Central memory CD4-positive, alpha-beta T cell (primary cell): Measurements from ENCODE around the gene GSE1.

ENCODE experiments used
- DNase-seq: peaks from one replicate; pipeline ENCODE4 v3.0.0; 2022
- total RNA-seq, 3 experiments: gene quantifications; one replicate each; lab custom pipeline; 2026; lab: John Stamatoyannopoulos, UW

Gene GSE1
- 7.3 to 38.2 (median 17.6) reads per million in 3 experiments for total RNA-seq

DNA sequence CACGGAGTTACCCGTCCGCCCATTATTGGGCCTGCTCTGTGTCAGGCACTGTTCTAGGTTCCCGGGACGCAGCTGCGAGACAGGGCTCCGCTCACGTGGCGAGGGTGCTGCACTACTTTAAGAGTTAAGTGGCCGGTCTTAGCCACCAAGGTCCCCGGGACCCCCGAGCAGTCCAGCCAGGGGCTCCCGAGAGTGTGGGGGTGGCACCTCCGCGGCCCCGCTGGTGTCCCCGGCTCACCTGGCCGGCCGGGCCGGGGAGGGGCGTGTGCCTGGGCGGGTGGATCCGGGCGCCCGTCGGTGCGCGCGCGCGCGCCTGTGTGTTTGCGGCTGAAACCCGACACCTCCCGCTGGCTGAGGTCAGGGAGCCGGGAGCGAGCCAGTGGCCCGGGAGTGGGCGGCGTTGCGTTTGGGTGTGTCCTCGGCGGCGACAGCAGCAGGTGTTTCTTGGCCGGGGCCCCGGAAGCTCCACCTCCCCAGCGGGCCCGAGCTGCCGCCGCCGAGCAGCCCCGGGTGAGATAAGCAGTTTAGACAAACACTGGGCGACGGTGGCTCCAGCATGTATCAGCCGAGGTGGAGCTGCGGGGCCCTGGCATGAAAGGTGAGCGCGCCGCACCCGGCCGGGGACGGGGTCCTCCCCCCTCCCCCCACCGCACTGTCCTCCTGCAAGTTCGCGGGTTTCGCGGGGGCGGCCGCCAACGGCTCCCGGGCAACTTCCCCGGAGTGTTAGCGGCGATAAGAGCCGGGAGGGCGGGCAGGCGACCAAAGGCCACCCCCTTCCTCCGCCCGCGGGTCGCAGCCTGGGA is at the start of gene GSE1:
TSS of gene GSE1 (plus strand) at position 522 of the 803 bp plus-strand sequence. CDS start at position 592, 70 bp downstream.
- peak; percentile 50 for DNase-seq

DNA sequence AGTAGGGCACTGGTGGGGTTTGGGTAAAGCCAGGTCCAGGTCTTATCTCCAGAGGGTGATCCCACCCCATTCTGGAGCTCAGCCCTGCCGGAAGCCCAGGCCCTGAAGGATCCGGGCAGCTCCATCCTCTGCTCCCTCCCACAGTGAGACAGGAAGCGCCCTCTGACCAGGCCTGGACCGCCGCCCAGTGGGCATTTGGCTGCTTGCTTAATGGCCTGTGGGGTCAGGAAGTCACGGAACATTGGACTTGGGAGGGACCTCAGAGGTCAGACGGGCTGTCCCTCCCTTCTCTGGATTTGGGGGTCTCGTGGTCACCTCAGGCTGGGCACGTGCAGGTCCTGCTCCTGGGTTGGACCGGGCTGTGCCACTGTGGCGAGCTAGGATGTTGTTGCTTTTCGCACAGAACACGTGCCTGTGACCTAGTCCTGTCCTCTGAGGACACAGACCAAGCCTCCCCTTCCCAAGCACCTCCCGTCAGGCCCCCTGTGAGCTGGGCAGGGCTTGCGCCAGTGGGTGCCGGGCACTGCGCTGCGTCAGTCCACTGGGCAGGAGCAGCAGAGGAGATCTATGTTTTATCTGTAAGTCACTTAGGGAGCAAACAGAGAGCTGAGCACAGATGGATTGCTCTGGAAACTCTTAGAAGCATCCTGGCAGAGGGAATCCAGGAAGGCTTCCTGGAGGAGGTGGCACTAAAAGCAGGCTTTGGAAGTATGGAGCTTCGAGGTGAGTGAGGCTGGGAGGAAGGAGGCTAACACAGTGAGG is 49.4 kb upstream of the GSE1 start:
- DNase-seq, result no peak

DNA sequence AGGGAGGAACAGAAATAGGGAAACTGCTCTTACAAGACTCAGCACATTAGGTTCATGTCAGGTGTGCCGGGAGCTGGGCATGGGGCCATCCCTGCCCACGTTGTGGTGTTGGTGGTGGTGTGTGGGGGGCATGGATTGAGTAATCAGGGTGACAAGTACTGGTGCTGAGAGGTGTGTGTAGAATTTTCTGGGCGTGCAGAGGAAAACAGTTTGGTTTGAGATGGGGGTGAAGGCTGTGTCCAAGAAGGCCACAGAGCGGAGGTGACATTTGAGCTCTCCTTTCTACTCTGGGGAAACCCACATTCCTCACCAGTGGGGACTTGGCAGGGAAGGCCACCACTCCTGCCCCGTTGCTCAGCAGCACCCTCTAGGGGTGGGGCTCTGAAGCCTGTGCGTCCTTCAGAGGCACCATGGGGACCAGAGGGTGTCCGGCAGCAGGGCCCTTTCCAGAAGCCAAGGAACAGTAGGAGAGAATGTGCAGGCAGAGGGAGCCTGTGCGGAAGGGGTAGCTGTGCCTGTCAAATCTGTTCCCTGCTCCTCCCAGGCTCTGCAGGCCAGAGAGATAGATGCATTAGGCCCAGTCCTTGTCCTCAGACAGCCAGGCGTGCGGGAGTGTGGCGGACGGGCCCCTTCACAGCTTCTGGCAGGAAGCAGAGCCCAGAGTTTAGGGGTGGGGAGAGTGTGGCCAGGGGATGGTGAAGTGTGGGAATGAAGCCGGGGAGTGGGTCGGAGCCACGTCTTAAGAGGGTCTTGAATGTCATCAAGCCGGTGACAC is 48.7 kb upstream of the GSE1 start:
- DNase-seq, result no peak

DNA sequence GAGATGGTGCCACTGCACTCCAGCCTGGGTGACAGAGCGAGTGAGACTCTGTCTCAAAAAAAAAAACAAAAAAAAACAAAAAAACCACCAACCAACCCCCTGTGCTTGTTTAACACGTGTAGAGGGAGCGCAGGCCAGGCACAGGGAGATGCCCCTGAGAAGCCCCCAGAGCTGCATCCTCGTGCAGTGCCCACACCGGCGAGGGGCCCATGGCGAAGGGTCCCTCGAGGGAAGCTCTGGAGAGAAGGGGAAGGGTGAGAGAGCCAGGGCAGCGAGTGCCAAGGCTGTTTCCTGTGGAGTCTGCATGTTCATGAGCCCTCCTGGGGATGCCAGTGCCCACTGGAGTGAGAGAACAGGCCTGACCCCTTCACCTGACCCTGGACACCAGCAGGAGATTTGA is 47.8 kb upstream of the GSE1 start:
- DNase-seq, result no peak

DNA sequence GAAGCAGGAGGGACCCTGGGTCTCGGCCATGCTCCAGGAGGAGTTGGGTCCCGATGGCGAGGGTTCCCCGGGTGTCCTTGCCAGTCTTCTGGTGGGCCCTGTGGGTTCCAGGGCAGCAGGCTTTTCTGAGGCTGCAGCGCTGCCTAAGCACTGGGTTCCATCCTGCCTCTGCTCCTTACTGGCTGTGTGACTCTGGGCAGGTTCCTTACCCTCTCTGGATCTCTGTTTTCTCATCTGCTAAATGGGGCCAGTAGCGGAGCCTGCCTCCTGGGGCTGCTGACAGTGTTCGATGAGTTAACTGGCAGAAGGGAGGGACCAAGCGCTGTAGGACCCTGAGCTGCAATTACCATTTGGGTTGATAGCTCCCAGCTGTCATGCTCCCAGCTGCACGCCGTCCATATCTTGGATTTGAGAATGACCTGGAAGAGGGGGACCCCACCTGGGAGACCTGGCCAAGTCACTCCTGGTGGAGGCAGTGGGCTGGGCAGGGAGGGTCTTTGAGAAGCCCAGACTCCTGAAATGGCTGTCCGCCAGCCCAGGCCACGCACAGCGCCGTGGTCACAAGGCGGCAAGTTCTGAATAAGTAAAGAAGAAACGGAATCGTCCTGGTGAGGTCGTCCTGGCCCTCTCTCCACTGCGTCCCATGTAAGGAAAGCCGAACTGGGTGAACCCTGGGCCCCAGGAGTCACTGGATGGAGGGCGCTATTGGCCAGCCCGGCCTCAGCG is 47.2 kb upstream of the GSE1 start:
- no peak for DNase-seq

DNA sequence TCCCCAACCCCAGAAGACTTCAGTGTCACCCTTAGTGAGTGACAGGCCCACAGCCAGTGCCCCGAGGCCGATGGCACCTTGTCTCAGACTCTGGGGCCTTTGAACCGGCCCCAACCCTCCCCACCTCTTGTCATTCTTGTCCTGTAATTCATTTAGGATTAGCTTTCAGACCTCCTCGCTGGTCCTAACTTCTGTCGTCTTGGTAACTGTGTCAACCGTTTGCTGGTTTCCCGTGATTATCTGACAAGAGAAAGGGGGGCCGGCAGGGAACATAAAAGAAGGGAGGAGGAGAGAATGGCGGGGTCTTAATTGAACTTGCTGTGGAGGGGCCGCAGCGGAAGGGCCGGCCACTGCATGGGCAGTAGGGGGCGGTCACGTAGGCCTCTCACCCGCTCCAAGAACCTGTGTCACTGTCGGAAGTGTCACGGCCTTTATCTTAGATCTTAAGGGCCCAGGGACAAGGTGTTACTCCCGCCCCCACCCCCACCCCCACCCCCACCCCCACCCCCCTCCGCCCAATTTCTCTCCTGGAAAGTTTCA is 46.5 kb upstream of the GSE1 start:
- no peak for DNase-seq

DNA sequence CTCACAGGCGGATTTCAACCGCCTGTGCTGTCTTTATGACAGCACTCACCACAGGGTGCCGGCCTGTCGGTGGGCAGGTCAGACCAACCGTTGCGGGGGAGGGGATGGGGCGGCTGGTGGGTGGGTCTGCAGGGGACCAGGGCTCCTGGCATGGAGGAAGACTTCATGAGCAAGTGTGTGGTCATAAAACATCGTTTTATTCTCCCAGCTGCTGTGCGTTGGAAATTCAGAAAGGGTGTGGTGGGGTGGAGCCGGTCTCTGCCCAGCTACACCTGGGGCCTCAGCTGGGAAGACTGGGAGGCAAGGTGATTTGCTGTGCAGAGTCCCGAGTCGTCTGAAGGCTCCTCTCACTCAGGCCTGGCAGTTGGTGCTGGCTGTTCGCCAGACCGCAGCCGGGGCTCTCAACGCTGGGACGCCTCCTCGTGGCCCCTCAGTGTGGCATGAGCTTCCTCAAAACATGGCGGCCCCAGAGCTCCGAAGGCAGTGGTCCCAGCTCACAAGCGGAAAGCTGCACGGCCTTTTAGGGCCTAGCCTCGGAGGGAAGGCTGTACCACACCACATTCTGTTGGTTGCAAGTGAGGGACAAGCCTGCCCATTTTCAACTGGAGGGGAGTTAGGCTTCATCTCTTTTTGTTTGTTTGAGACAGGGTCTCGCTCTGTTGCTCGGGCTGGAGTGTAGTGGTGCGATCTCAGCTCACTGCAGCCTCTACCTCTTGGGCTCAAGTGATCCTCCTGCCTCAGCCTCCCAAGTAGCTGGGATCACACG is 45.8 kb upstream of the GSE1 start:
- no peak for DNase-seq

DNA sequence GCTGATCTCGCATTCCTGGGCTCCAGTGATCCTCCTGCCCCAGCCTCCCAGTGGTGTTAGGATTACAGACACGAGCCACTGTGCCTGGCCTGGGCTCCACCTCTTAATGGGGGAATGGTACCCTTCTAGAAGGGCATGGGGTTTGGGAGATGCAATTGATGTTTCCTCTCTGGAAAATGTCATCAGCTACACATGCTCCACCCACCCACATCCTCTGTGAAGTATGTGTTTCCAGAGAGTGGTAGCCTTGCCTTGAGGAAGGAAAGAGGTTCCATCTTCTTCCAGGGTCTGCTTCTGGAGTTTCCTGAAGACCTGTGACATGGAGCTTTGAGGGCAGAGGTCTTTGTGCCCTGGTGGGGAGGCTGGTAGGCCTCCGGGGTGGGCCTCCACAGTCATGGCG is 45.2 kb upstream of the GSE1 start:
- DNase-seq, result no peak

DNA sequence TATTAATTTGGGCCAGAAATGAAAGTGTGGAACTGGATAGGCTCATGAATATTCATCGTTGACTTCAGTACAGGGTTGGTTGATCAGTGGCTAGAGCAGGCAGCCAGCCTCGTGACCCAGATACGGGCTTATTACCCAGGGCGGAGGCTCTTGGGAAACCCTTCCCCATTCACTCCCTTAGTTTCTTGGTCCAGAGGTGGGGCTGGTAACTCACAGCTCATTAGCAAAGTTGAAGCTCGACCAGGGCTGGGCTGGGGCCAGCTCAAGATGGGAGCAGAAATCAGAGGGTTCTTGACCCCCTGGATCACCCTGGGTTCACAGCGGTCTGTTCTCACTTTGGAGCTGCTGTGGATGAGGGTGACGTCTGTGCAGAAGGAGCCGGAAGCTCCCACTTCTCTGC is 44.6 kb upstream of the GSE1 start:
- DNase-seq, result no peak

DNA sequence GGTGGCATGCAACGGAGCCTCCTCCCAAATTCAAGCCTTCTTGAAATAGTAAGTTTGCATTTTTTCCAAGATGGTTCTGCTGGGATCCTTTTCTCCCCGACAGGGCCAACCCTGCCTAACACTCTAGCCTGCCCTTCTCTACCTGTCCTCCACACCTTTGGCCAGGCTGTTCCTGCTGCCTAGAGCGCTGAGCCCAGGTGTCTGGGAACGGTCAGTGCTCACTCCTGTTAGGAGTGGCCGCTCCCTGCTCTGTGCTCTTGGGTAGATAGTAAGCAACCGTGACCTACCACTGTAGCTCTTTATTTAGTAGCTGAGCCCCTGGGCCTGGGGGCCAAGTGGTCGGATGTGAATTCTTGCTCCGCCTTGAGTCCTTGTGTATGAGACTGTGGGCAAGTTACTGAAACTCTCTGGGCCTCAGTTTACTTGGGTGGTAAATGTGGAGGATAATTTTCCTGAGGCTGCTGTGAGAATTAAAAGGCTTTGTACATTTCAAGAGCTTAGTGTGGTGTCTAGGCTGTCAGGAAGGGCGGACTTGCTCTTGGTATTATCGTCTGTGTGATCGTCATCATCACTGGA is 44.0 kb upstream of the GSE1 start:
- DNase-seq, result no peak

DNA sequence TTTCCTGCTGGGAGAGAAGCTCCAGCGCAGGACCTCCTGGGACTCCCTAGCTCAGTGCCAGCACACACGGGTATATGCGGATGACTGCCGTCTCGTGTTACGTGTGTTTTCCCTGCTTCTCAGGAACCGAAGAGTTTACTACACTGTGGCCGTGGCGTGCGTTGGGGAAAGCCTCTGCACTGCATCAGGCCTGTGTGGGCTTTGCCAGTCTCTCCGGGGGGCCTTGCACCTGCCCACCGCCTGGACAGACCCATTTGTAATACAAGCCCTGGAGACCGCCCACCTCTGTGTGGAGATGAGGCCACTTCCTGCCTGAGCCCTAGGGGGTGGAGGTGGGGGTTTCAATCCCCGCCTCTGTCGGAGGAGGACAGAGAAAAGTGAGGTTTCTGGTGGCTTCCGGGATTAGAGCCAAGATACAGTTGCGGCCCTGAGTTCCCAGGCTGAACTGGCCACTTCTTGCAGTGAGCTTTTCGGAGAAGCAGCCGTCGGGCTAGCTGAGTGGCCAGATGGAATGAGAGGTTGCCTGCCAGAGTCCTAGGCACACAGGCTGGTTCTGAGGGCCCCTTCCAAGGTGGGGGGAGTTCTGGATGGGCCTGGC is 43.4 kb upstream of the GSE1 start:
- DNase-seq, result peak; percentile 27

DNA sequence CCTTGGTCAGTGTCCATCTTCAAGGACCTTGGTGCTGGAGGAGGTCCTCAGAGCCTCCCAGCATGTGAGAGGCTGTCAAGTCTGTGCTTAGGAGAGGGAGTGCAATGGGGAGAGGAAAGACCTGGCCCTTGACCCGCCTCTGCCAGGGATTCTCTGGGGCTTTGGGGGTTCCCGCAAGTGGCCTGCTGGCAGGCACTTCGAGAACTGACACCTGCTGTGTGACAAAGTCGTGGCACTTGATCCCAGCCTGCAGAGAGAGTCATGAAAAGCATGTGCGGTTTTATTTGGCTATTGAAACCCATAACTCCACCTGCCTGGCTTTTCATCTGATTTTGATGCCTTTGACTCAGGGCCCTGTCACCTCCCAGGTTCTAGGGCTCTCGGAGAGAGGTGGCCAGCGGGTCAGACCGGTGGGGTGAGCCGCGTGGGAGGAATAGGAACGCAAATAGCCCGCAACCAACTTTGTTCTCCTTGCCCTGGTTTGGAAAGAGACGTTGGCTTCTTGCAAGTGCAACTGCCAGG is 42.8 kb upstream of the GSE1 start:
- no peak for DNase-seq

DNA sequence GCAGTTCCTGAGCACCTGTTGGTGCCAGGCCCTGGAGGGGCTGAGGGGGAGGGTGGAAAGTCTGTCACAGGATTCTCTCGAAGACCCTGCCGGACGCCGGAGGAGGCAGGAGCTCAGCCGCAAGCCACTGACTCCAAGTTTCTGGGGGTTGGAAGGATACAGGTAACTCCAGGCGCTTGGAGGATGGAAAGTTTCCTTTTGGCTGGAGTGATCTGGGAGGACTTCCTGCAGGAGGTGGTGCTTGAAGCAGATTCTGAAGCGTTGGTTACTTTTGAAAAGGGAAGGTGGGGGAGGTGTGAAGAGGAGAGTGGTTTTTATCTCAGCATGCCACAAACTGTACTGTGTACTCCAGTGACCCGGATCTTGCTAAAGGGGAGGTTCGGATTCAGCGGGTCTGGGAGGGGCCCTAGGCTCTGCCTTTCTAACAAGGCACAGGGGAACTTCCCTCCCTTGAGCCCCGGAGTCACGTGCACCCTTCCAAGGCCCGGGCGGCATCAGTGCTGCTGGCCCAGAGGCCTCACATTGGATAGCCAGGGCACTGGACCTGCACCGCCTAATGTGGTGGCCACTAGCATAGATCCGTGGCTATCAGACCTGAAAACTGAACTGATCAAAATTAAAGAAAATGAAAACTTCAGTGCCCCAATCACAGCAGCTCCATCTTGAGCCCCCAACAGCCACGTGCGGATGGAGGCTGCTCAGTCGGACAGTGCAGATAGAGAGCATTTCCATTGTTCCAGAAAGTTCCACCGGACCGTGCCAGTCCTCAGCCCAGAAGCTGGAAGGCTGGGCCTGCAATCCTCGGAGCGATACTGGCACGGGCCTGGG is 42.2 kb upstream of the GSE1 start:
- DNase-seq, result peak; percentile 47

DNA sequence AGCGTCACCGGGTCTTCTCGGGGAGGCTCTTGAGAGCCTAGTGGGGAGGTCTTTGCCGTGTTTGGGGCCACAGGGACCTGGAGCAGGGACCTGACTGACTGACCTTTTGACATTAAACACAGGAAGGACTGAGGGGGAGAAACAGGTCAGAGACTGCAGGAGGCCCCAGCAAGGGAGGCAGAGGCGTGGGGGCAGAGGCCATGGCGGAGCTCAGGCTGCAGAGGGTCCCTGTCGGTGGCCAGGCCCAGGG is 41.6 kb upstream of the GSE1 start:
- DNase-seq, result no peak

DNA sequence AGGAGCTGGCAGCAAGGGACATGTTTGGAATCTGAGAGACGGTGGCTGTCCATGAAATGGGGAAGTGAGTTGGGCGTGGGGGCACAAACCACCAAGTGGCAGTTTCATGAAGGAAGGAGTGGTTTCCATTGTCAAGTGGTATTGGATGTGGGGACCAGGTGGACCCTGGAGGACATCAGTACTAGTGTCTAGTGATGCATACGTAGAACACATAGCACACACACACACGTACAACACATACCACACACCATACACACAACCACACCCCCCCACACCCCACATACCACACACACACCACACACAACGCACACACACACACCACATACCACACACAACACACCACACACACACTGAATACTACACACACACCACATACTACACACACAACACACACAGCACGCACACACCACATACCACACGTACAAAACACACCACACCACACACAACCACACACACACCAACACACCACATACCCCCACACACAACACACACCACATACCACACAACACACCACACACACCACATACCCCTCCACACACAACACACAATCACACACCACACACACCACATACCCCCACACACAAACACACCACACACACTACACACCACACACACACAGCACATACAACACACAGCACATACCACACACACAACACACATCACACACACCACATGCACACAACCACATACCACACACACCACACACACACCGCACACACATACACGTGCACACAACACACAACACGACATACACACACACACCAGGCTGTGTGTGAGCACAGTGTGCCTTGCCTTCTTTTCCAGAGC is 41.1 kb upstream of the GSE1 start:
- DNase-seq, result no peak

DNA sequence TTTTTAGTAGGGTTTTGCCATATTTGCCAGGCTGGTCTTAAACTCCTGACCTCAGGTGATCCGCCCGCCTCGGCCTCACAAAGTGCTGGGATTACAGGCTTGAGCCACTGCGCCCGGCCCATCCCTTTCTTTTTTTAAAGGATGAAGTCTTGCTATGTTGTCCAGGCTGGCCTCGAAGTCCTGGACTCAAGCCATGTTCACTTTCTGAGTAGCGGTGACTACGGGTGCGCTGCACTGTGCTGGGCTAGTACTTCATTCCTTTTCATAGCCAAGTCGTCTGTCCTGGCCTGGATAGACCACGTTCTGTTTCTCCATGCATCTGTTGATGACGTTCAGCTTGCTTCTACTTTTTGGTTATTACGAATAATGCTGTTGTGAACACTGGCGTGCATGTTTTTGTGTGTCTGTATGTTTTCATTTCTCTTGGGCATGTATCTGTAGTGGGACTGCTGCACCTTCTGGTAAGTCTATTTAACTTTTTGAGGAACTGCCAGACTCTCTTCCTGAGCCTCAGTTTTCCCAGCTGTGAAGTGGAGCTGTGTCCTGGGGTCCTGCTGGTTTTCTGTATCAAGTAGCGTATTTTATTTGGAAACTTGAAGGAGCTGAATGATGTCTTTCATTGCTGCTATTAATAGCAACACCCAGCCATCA is 40.0 kb upstream of the GSE1 start:
- no peak for DNase-seq

DNA sequence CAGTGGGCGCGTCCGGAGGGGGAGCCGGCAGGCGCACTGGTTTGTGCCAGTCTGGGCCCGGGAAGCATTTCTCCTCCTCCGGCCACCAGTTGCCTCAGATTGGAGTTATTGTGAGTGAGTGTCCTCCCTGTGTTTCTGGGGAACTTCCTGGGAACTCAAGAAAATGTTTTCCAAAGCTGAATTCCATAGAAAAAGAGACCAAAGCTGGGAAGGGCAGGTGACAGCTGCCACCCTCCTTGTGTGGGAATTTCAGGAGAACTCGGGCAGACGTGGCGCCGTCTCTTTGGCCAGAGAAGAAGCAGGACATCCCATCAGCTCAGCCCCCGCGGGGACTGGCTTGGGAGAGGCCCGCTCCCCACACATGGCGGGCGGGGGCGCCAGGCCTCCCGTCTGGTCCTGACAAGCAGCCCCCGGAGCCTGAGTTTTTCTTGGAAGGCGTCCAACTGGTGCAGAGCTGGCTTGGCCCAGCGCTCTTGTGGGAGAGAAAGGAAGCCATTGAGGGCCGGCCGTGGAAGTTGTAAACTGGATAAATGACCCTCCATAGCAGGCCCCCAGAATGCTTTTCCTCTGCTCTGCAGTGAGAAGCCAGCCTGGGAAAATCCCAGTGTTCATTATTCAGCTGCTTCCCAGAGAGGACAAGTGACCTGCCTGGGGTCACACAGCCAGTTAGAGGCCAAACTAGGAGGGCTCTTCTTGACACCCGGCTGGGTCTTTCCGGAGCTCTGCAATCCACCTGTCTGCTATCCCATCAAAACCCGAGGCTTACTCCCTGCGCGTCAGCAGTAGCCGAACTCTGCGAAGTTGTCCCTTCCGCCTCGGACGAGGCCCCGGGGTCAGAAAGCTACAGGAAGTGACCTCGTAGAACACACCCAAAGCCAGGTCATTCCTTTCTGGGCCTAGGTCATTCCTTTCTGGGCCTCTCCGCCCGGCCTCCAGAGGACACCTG is 39.2 kb upstream of the GSE1 start:
- DNase-seq, result no peak
